GM19099 (cell line): ENCODE data around the gene BET1L.
"Not testable (repeated sequence)": the region's sequence is repeated elsewhere in the genome, so short reads cannot be mapped to it uniquely, and the experiment has no call there.

Source experiments
- POLR2A ChIP-seq: IDR thresholded peaks from 3 replicates; pipeline ENCODE4 v1.6.1; 2011; ENCODE audit warnings: low read depth; ENCODE audit not compliant: insufficient read length; ENCODE audit errors: extremely low read depth

Gene BET1L

DNA sequence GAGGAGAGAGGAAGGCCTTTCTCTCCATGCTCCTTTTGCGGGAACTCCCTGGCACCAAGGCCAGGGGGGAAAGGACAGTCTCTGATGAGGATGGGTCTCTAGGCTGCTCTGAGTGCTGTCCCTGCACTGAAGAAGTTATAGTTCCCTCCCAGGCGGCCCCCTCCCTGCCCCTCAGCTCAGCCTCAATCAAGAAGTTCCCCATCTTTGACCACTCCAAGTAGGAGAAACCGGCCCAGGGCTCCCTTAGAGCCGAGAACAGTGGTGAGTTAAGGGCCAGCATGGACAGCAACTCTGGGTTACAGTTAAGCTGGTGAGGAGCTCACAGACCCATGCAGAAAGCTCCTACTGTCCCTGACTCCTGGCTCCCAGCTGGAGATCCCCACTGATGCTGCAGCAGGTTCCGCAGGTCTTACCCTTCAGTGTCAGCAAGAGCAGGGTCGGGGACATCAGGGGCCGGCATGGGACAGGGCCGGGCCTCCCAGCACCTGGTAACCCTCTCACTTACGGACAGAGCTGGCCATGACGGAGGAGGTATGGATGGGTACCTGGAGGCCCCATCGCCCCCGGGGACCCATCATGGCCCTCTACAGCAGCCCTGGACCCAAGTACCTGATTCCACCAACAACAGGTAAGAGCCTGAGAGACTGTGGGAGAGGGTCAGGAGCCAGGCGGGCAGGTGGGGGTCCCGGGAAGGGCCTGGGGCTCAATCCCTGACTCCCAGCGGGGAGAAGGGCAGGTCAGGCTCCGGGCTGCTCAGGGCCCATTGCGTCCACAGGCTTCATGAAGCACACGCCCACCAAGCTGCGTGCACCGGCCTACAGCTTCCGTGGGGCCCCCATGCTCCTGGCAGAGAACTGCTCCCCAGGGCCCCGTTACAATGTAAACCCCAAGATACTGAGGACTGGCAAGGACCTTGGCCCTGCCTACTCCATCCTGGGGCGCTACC is 10.1 kb downstream of the BET1L start:
- TF ChIP-seq POLR2A, result no peak

DNA sequence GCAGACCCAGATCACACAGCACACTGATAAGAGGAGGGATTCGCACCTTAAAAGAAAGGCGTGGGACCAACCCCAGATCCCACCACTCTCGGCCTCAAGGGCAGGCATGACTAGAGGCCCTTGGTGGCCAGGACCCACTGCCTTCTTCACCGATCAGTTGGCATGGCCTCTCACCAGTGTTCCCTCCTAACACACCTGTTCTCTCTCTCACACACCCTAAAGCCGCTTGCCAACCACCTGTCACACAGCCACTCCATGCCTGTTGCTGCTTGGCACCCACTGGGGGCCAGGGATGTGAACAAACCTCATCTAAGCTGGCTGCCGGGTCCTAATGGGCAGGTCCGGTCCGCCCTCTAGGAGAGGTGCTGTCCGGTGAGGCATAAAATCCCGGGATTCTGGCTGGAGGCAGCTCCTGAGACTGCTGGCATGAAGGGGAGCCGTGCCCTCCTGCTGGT is 14.5 kb downstream of the BET1L start, which contains the start of gene SCGB1C1:
TSS of gene SCGB1C1 (plus strand) at position 405 of the 455 bp plus-strand sequence. CDS start at position 427, 22 bp downstream.
- not testable (repeated sequence) for TF ChIP-seq POLR2A
